PC-3 (cell line): ENCODE results near the gene RALGDS. TPM values are rescaled to one million over a fixed set of nuclear protein-coding genes. Genes with fewer than 3 reads are reported as not detected.
"Not testable (repeated sequence)": the region's sequence is repeated elsewhere in the genome, so short reads cannot be mapped to it uniquely, and the experiment has no call there.

Experiments used
- ATAC-seq: fragments of 200-7000 bp; cut with Tn5 transposase; 2 replicates; pipeline ENCODE4 v1.9.1; 2020; ENCODE audit warnings: mild to moderate bottlenecking, moderate library complexity
- BruUV-seq: library from RNA; stranded (reverse); fragments of 400-500 nt; replicated peaks from 2 replicates; lab custom pipeline; 2021; lab: Mats Ljungman, UMichigan
- CTCF ChIA-PET: fragments of 300-600 bp; sonication (Branson Sonifier 250); formaldehyde crosslinking; loops from one replicate; lab custom pipeline; 2022; ENCODE audit warnings: antibody characterized with exemption; lab: Charles Lee
- POLR2A ChIA-PET: fragments of 300-600 bp; sonication (Branson Sonifier 250); formaldehyde crosslinking; loops from one replicate; lab custom pipeline; 2022; ENCODE audit warnings: antibody characterized with exemption; ENCODE audit not compliant: unreplicated experiment; lab: Charles Lee
- DNase-seq: peaks from one replicate; pipeline ENCODE4 v3.0.0-alpha.2; 2015
- H2AFZ ChIP-seq: fragments of 300-600 bp; sonication (generic); 2 replicates; pipeline ENCODE4 v1.6.0; 2016; ENCODE audit warnings: antibody characterized with exemption, low read length
- H3F3A ChIP-seq: fragments of 300-600 bp; sonication (generic); one replicate; pipeline ENCODE4 v1.6.0; 2017; ENCODE audit warnings: antibody characterized with exemption, low read length, control low read depth, mild to moderate bottlenecking; ENCODE audit not compliant: unreplicated experiment
- H3K27ac ChIP-seq: fragments of 300-600 bp; sonication (generic); 2 replicates; pipeline ENCODE4 v1.5.1; 2016; ENCODE audit warnings: mild to moderate bottlenecking, low read length
- H3K27me3 ChIP-seq: fragments of 300-600 bp; sonication (generic); 2 replicates; pipeline ENCODE4 v1.6.1; 2016; ENCODE audit warnings: low read length, mixed read lengths
- H3K36me3 ChIP-seq: fragments of 300-600 bp; sonication (generic); 2 replicates; pipeline ENCODE4 v1.6.1; 2016; ENCODE audit warnings: low read depth, mixed run types, low read length, mixed read lengths
- H3K4me1 ChIP-seq: fragments of 300-600 bp; sonication (generic); 2 replicates; pipeline ENCODE4 v1.5.1; 2016; ENCODE audit warnings: low read length; ENCODE audit not compliant: insufficient read depth
- H3K4me2 ChIP-seq: fragments of 300-600 bp; sonication (generic); 2 replicates; pipeline ENCODE4 v1.6.0; 2016; ENCODE audit warnings: low read length
- H3K4me3 ChIP-seq: fragments of 300-600 bp; sonication (generic); 2 replicates; pipeline ENCODE4 v1.5.1; 2016; ENCODE audit warnings: mild to moderate bottlenecking, low read length, mixed read lengths
- H3K79me2 ChIP-seq: fragments of 300-600 bp; sonication (generic); 2 replicates; pipeline ENCODE4 v1.6.1; 2017; ENCODE audit warnings: low read length, mixed read lengths
- H3K9ac ChIP-seq: fragments of 300-600 bp; sonication (generic); 2 replicates; pipeline ENCODE4 v1.6.0; 2016; ENCODE audit warnings: mild to moderate bottlenecking, low read length
- H3K9me2 ChIP-seq: fragments of 300-600 bp; sonication (generic); replicated peaks from 2 replicates; pipeline ENCODE4 v1.6.1; 2016; ENCODE audit warnings: mixed run types, low read length, mixed read lengths
- H3K9me3 ChIP-seq: fragments of 300-600 bp; sonication (generic); 2 replicates; pipeline ENCODE4 v1.6.1; 2016; ENCODE audit warnings: low read length, mixed read lengths
- H4K20me1 ChIP-seq: fragments of 300-600 bp; sonication (generic); 2 replicates; pipeline ENCODE4 v1.6.1; 2016; ENCODE audit warnings: low read length, mixed read lengths
- EZH2 ChIP-seq: fragments of 300-600 bp; sonication (generic); IDR thresholded peaks from one replicate; pipeline ENCODE4 v1.6.1; 2017; ENCODE audit warnings: antibody characterized with exemption, mild to moderate bottlenecking, low read length; ENCODE audit not compliant: unreplicated experiment
- EZH2phosphoT487 ChIP-seq: fragments of 300-600 bp; sonication (generic); IDR thresholded peaks from 2 replicates; pipeline ENCODE4 v1.6.1; 2018; ENCODE audit warnings: mild to moderate bottlenecking, antibody characterized with exemption, low read length, borderline replicate concordance
- intact Hi-C: fragments of 100-400 bp; cut with micrococcal nuclease; formaldehyde crosslinking; loops from 2 replicates; pipeline ENCODE4 v1.9.0; 2023
- total RNA-seq: library from RNA; depleted of rRNA; stranded (reverse); fragments of >200 nt; gene quantifications from 2 replicates; pipeline ENCODE4 v1.2.3, GENCODE V29; 2014
- TF ChIP-seq, protein P1 (sequence below): fragments of 300-600 bp; sonication (generic); conservative IDR thresholded peaks from 2 replicates; pipeline ENCODE4 v1.5.1; 2017; ENCODE audit warnings: antibody characterized with exemption, low read depth, mild to moderate bottlenecking, low read length

Gene RALGDS
- total RNA-seq, 1 experiment from 2014 or later: 32.2 TPM

- TF ChIP-seq EZH2: no peak
- TF ChIP-seq, protein P1, sequence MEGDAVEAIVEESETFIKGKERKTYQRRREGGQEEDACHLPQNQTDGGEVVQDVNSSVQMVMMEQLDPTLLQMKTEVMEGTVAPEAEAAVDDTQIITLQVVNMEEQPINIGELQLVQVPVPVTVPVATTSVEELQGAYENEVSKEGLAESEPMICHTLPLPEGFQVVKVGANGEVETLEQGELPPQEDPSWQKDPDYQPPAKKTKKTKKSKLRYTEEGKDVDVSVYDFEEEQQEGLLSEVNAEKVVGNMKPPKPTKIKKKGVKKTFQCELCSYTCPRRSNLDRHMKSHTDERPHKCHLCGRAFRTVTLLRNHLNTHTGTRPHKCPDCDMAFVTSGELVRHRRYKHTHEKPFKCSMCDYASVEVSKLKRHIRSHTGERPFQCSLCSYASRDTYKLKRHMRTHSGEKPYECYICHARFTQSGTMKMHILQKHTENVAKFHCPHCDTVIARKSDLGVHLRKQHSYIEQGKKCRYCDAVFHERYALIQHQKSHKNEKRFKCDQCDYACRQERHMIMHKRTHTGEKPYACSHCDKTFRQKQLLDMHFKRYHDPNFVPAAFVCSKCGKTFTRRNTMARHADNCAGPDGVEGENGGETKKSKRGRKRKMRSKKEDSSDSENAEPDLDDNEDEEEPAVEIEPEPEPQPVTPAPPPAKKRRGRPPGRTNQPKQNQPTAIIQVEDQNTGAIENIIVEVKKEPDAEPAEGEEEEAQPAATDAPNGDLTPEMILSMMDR: no peak
- TF ChIP-seq EZH2phosphoT487: no peak
- ChIA-PET CTCF (no interaction called here), POLR2A (no interaction called here)
- H3K9ac ChIP-seq: no peak overlapping the region
- no peak overlapping the region for H3K27ac ChIP-seq
- intact Hi-C loops: no loop called here
- no peaks in the 10 kb centered on the region for H3K27me3 ChIP-seq
- no peak overlapping the region for H3K4me3 ChIP-seq
- H3K36me3 ChIP-seq: no peaks in the 10 kb centered on the region
- no peaks in the 10 kb centered on the region for H3K9me2 ChIP-seq
- ATAC-seq: no peak
- H4K20me1 ChIP-seq: no peaks in the 10 kb centered on the region
- BruUV-seq: no TSS peak
- no peaks in the 10 kb centered on the region for H3K9me3 ChIP-seq
- no peak overlapping the region for H3K4me2 ChIP-seq
- DNase-seq: no peak
- H3K4me1 ChIP-seq: no peaks in the 10 kb centered on the region
- no peaks in the 10 kb centered on the region for H3K79me2 ChIP-seq
- H2AFZ ChIP-seq: no peak overlapping the region
- H3F3A ChIP-seq: no peaks in the 10 kb centered on the region
Measured at GRCh38 chr9:133063159-133063499, 57.9 kb downstream of the RALGDS start.

DNA sequence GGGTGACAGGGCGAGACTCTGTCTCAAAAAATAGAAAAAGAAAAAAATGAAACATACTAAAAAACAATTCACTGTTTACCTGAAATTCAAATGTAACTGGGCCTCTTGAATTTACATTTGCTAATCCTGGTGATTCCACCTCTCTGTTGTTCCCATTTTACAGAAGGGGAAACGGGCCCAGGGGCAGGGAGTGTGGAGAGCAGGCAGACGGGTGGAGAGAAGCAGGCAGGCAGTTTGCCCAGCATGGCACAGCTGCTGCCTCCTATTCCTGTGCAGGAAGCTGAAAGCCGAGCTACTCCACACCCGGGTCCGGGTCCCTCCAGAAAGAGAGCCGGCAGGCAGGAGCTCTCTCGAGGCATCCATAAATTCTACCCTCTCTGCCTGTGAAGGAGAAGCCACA lies 58.5 kb downstream of the RALGDS start:
- H3K27me3 ChIP-seq, H3K9me3 ChIP-seq, H3K79me2 ChIP-seq, intact Hi-C loops, H3K4me3 ChIP-seq, POLR2A ChIA-PET, H3K9me2 ChIP-seq, H3K27ac ChIP-seq, DNase-seq, H3K4me1 ChIP-seq, H3K9ac ChIP-seq, H3K4me2 ChIP-seq, H2AFZ ChIP-seq, ATAC-seq, H4K20me1 ChIP-seq, BruUV-seq, H3K36me3 ChIP-seq, CTCF ChIA-PET, H3F3A ChIP-seq: not testable (repeated sequence)

GRCh38 chr9:133061764-133062145 lies 59.3 kb downstream of the RALGDS start, which contains the start of gene CEL:
TSS of gene CEL (plus strand) at chr9:133061981. CDS start at chr9:133062003, 22 bp downstream.
- H2AFZ ChIP-seq, H3F3A ChIP-seq, H3K27me3 ChIP-seq, H3K9me2 ChIP-seq, H4K20me1 ChIP-seq, CTCF ChIA-PET, DNase-seq, H3K4me1 ChIP-seq, H3K27ac ChIP-seq, BruUV-seq, H3K9me3 ChIP-seq, H3K9ac ChIP-seq, POLR2A ChIA-PET, H3K36me3 ChIP-seq, H3K4me2 ChIP-seq, ATAC-seq, intact Hi-C loops, H3K79me2 ChIP-seq, H3K4me3 ChIP-seq: not testable (repeated sequence)

GRCh38 chr9:133061019-133061763 lies 59.8 kb downstream of the RALGDS start:
- H3K4me1 ChIP-seq, H3K27ac ChIP-seq, CTCF ChIA-PET, H3K9me2 ChIP-seq, H3K79me2 ChIP-seq, ATAC-seq, H4K20me1 ChIP-seq, H3K4me3 ChIP-seq, intact Hi-C loops, DNase-seq, H3F3A ChIP-seq, H3K9me3 ChIP-seq, H3K9ac ChIP-seq, H3K36me3 ChIP-seq, H2AFZ ChIP-seq, BruUV-seq, POLR2A ChIA-PET, H3K27me3 ChIP-seq, H3K4me2 ChIP-seq: not testable (repeated sequence)
